C4-2B (cell line): ENCODE results near the gene ALG6.
"Not testable (repeated sequence)": the region's sequence is repeated elsewhere in the genome, so short reads cannot be mapped to it uniquely, and the experiment has no call there.

ENCODE experiments used
- H3K27ac ChIP-seq: fragments of 450-650 bp; 2 replicates; pipeline ENCODE4 v1.5.1; 2017
- ZFX ChIP-seq: fragments of 450-650 bp; IDR thresholded peaks from 2 replicates; pipeline ENCODE4 v1.6.1; 2017
- TF ChIP-seq, protein P1 (sequence below): fragments of 450-650 bp; conservative IDR thresholded peaks from 2 replicates; pipeline ENCODE4 v1.5.1; 2017; ENCODE audit warnings: mild to moderate bottlenecking

The ALG6 gene

GRCh38 chr1:63330331-63330916, 37.0 kb upstream of the ALG6 start:
- no peak for TF ChIP-seq ZFX
- TF ChIP-seq, protein P1, sequence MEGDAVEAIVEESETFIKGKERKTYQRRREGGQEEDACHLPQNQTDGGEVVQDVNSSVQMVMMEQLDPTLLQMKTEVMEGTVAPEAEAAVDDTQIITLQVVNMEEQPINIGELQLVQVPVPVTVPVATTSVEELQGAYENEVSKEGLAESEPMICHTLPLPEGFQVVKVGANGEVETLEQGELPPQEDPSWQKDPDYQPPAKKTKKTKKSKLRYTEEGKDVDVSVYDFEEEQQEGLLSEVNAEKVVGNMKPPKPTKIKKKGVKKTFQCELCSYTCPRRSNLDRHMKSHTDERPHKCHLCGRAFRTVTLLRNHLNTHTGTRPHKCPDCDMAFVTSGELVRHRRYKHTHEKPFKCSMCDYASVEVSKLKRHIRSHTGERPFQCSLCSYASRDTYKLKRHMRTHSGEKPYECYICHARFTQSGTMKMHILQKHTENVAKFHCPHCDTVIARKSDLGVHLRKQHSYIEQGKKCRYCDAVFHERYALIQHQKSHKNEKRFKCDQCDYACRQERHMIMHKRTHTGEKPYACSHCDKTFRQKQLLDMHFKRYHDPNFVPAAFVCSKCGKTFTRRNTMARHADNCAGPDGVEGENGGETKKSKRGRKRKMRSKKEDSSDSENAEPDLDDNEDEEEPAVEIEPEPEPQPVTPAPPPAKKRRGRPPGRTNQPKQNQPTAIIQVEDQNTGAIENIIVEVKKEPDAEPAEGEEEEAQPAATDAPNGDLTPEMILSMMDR: no peak
- no peak overlapping the region for H3K27ac ChIP-seq

GRCh38 chr1:63342402-63342801, 25.0 kb upstream of the ALG6 start:
- TF ChIP-seq ZFX: no peak
- TF ChIP-seq, protein P1: no peak

DNA sequence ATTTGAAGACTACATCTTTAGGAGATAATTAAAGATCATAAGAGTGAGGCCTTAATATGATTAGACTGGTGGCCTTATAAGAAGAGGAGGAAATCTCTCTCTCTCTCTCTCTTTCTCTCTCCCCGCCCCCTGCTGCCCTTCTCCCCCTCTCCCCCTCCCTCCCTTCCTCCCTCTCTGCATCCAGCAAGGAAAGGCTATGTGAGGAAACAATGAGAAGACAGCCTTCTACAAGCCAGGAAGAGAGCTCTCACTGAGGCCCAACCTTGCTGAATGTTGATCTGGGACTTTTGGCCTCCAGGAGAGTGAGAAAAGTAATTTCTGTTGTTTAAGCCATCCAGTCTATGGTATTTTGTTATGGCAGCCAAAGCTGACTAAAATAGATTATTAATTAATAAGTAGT, 23.5 kb upstream of the ALG6 start:
- H3K27ac ChIP-seq: no peak overlapping the region
- no peak for TF ChIP-seq ZFX
- TF ChIP-seq, protein P1: no peak

More at GRCh38 chr1:63342402-63342801, 25.0 kb upstream of the ALG6 start:
- H3K27ac ChIP-seq: no peak overlapping the region

DNA sequence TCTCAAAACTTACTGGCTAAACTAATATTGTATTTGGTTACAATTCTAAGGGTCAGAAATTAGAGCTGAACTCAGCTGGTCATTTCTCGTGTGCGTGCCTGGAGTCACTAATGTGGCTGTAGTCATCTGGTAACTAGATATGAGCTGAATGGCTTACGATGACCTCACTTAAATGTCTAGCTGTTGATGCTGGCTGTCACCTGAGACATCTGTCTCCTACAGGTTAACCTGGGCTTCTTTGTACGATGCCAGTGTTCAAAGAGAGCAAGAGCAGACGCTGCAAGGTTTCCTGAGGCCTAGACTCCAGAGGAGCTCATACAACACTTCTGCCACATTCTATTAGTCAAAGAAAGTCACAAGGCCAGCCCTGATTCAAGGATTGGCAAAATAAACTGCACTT, 17.1 kb upstream of the ALG6 start:
- TF ChIP-seq ZFX: no peak
- TF ChIP-seq, protein P1: no peak
- H3K27ac ChIP-seq: no peak overlapping the region

DNA sequence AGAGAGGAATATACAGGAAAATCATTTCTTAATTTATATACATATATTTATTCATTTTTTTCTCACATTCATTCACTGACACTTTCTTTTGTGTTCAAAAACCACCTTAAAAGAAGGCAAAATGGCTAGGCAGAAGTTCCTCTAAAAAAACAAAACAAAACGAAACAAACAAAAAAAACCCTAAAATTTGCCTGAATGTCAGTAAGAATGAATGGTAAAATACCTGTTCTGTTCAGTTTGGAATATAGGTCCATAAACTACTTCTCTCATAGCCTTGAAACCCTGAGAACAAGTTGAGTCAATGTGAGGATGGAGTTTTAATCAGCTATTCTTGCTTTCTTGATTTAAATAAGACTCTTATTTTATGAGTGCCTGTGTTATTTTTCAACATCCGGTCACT, 14.7 kb upstream of the ALG6 start:
- no peak overlapping the region for H3K27ac ChIP-seq
- TF ChIP-seq ZFX: no peak
- TF ChIP-seq, protein P1: no peak

- not testable (repeated sequence) for H3K27ac ChIP-seq
Measured at GRCh38 chr1:63356234-63356633, 11.2 kb upstream of the ALG6 start.

DNA sequence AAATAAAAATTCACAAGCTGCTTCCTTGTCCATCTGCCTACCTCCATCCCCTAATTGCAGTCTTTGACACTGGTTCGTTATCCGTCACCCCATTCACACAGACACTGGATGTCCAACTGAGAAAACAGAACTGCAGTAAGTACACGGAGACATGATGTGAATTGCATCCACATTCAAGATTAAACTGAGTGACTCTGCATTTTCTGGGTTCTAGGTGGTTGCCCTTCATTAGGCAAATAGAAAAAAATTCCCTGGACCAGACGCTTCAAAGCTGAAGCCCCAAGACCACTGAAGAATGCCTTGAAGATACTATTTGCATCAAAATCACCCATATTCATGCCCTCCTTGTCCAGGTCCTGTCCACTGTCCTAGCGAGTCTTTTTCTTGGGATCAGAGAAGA, 7.9 kb upstream of the ALG6 start:
- TF ChIP-seq ZFX: no peak
- TF ChIP-seq, protein P1: no peak
- no peak overlapping the region for H3K27ac ChIP-seq

DNA sequence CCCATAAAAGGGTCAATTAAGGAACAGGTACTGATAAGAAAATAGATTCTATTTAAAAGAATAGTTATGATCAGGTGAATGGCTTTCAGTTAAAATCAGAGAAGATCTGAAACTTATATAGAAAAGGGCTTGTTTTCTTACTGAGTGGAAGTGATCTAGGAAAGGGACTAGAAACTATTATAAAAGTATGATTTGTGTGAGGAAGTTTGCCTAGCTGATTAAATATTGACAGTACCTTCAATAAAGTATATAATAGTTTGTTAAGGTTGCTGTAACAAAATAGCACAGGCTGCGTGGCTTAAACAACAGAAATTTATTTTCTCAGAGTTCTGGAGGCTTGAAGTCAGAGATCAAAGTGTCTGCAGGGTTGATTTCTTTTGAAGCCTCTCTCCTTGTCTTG, 5.4 kb upstream of the ALG6 start:
- no peak overlapping the region for H3K27ac ChIP-seq
- no peak for TF ChIP-seq ZFX
- TF ChIP-seq, protein P1: no peak
